ENCODE results near the gene HAO1.

Gene HAO1

GRCh38 chr20:7891705-7892104 lies 48.6 kb downstream of the HAO1 start:
- Histone ChIP-seq H2AFZ (ENCODE audit: low read depth) (no peak overlapping the region), H3K27ac (no peak overlapping the region), H3K27me3 (ENCODE audit: insufficient read depth, low read depth) (no peaks in the 10 kb centered on the region), H3K4me1 (ENCODE audit: low read depth, poor library complexity, severe bottlenecking) (no peaks in the 10 kb centered on the region), H3K4me3 (IDR thresholded peaks at IDR 0.05; ENCODE audit: insufficient read depth, low read depth, low read length) (no peak overlapping the region), H3K79me2 (ENCODE audit: insufficient read depth, low read depth) (no peaks in the 10 kb centered on the region), H3K9ac (no peak overlapping the region), H3K36me3 (ENCODE audit: insufficient read depth) (no peaks in the 10 kb centered on the region), H4K20me1 (ENCODE audit: insufficient read depth) (no peaks in the 10 kb centered on the region), H3K4me2 (no peak overlapping the region)
- no peak for TF ChIP-seq CTCF (conservative IDR thresholded peaks at IDR 0.05; ENCODE audit: low read depth, low read length)

- Histone ChIP-seq H3K79me2 (ENCODE audit: insufficient read depth, low read depth) (no peaks in the 10 kb centered on the region), H3K9ac (no peak overlapping the region), H2AFZ (ENCODE audit: low read depth) (no peak overlapping the region), H3K27me3 (ENCODE audit: insufficient read depth, low read depth) (no peaks in the 10 kb centered on the region), H3K4me1 (ENCODE audit: low read depth, poor library complexity, severe bottlenecking) (no peaks in the 10 kb centered on the region), H3K4me2 (no peak overlapping the region), H3K36me3 (ENCODE audit: insufficient read depth) (no peaks in the 10 kb centered on the region), H3K4me3 (IDR thresholded peaks at IDR 0.05; ENCODE audit: insufficient read depth, low read depth, low read length) (no peak overlapping the region), H4K20me1 (ENCODE audit: insufficient read depth) (no peaks in the 10 kb centered on the region), H3K27ac (no peak overlapping the region)
- no peak for TF ChIP-seq CTCF (conservative IDR thresholded peaks at IDR 0.05; ENCODE audit: low read depth, low read length)
Measured at GRCh38 chr20:7889736-7890135, 50.5 kb downstream of the HAO1 start.

DNA sequence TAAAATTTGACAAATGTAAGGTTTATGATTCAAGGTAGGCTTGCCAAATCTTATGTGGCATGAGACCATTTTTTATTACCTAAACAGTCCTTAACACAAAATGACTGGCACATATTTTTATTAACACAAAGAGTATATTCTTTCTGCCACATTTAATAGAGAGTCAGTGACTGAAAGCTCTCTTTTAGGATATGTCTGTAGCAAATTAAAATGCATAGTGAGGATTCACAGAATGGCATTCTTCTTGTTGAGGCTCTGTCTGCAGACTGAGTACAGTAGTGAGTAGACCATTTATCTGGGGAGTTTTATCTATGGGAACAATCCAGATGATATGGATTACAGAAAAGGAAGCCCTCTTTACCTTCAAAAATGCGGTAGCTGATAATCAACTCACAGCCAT lies 56.5 kb downstream of the HAO1 start:
- Histone ChIP-seq H3K27me3 (ENCODE audit: insufficient read depth, low read depth) (no peaks in the 10 kb centered on the region), H3K4me2 (no peak overlapping the region), H3K27ac (no peak overlapping the region), H3K79me2 (ENCODE audit: insufficient read depth, low read depth) (no peaks in the 10 kb centered on the region), H3K4me3 (IDR thresholded peaks at IDR 0.05; ENCODE audit: insufficient read depth, low read depth, low read length) (no peak overlapping the region), H4K20me1 (ENCODE audit: insufficient read depth) (no peaks in the 10 kb centered on the region), H3K36me3 (ENCODE audit: insufficient read depth) (no peaks in the 10 kb centered on the region), H2AFZ (ENCODE audit: low read depth) (no peak overlapping the region), H3K4me1 (ENCODE audit: low read depth, poor library complexity, severe bottlenecking) (no peaks in the 10 kb centered on the region), H3K9ac (no peak overlapping the region)
- no peak for TF ChIP-seq CTCF (conservative IDR thresholded peaks at IDR 0.05; ENCODE audit: low read depth, low read length)

DNA sequence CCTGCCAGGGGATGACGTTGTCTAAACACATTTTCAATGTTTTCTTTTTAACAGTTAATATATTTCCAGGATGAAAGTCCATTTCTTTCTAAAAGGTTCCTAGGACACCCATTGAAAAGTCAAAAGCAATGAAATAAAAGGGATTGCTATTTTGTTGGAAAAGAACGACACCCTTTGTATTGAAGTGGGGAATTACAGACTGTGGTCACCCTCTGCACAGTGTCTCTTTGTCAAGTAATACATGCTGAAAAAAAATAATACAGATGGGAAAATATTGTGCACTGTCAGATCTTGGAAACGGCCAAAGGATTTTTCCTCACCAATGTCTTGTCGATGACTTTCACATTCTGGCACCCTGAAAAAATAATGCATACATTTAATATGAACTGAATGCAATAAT lies 56.9 kb downstream of the HAO1 start:
- Histone ChIP-seq H3K79me2 (ENCODE audit: insufficient read depth, low read depth) (no peaks in the 10 kb centered on the region), H3K4me3 (IDR thresholded peaks at IDR 0.05; ENCODE audit: insufficient read depth, low read depth, low read length) (no peak overlapping the region), H2AFZ (ENCODE audit: low read depth) (no peak overlapping the region), H3K9ac (no peak overlapping the region), H4K20me1 (ENCODE audit: insufficient read depth) (no peaks in the 10 kb centered on the region), H3K4me2 (no peak overlapping the region), H3K36me3 (ENCODE audit: insufficient read depth) (no peaks in the 10 kb centered on the region), H3K4me1 (ENCODE audit: low read depth, poor library complexity, severe bottlenecking) (no peaks in the 10 kb centered on the region), H3K27ac (no peak overlapping the region), H3K27me3 (ENCODE audit: insufficient read depth, low read depth) (no peaks in the 10 kb centered on the region)
- no peak for TF ChIP-seq CTCF (conservative IDR thresholded peaks at IDR 0.05; ENCODE audit: low read depth, low read length)

- Histone ChIP-seq H3K9ac (no peak overlapping the region), H3K27me3 (ENCODE audit: insufficient read depth, low read depth) (no peaks in the 10 kb centered on the region), H3K4me2 (no peak overlapping the region), H3K36me3 (ENCODE audit: insufficient read depth) (no peaks in the 10 kb centered on the region), H2AFZ (ENCODE audit: low read depth) (no peak overlapping the region), H4K20me1 (ENCODE audit: insufficient read depth) (no peaks in the 10 kb centered on the region), H3K27ac (no peak overlapping the region), H3K79me2 (ENCODE audit: insufficient read depth, low read depth) (no peaks in the 10 kb centered on the region), H3K4me1 (ENCODE audit: low read depth, poor library complexity, severe bottlenecking) (no peaks in the 10 kb centered on the region), H3K4me3 (IDR thresholded peaks at IDR 0.05; ENCODE audit: insufficient read depth, low read depth, low read length) (no peak overlapping the region)
- TF ChIP-seq CTCF (conservative IDR thresholded peaks at IDR 0.05; ENCODE audit: low read depth, low read length) = no peak
Measured at GRCh38 chr20:7882076-7882475, 58.2 kb downstream of the HAO1 start.
